Epithelial cell of proximal tubule (primary cell): Measurements from ENCODE around the gene C17orf75. TPM values are rescaled to one million over a fixed set of nuclear protein-coding genes. Genes with fewer than 3 reads are reported as not detected.
A peak's percentile ranks its signal among the peaks of the same experiment; 100 is the strongest.
"Not testable (repeated sequence)": the region's sequence is repeated elsewhere in the genome, so short reads cannot be mapped to it uniquely, and the experiment has no call there.

ENCODE experiments used
- DNase-seq: peaks from one replicate; pipeline ENCODE4 v3.0.0-alpha.2; 2011; ENCODE audit warnings: low read depth
- H3K4me3 ChIP-seq: 2 replicates; pipeline ENCODE4 v1.5.1; 2011; ENCODE audit warnings: low read depth, mild to moderate bottlenecking, low read length
- total RNA-seq: library from RNA; depleted of rRNA; stranded (reverse); fragments of >200 nt; gene quantifications from 2 replicates; pipeline ENCODE4 v1.2.3, GENCODE V29; 2015
- TF ChIP-seq, protein P1 (sequence below): conservative IDR thresholded peaks from 2 replicates; pipeline ENCODE4 v1.5.1; 2012; ENCODE audit warnings: low read depth, mild to moderate bottlenecking, low read length

Gene C17orf75
- total RNA-seq, 1 donor from 2014 or later = 22.1 TPM

- no peak for DNase-seq
- TF ChIP-seq, protein P1, sequence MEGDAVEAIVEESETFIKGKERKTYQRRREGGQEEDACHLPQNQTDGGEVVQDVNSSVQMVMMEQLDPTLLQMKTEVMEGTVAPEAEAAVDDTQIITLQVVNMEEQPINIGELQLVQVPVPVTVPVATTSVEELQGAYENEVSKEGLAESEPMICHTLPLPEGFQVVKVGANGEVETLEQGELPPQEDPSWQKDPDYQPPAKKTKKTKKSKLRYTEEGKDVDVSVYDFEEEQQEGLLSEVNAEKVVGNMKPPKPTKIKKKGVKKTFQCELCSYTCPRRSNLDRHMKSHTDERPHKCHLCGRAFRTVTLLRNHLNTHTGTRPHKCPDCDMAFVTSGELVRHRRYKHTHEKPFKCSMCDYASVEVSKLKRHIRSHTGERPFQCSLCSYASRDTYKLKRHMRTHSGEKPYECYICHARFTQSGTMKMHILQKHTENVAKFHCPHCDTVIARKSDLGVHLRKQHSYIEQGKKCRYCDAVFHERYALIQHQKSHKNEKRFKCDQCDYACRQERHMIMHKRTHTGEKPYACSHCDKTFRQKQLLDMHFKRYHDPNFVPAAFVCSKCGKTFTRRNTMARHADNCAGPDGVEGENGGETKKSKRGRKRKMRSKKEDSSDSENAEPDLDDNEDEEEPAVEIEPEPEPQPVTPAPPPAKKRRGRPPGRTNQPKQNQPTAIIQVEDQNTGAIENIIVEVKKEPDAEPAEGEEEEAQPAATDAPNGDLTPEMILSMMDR = no peak
- peak overlapping the region; percentile 17 for H3K4me3 ChIP-seq
Measured at GRCh38 chr17:32355649-32356377, 13.8 kb upstream of the C17orf75 start.

- not testable (repeated sequence) for DNase-seq
- H3K4me3 ChIP-seq = peak overlapping the region; percentile 67
Measured at GRCh38 chr17:32352734-32353133, 10.8 kb upstream of the C17orf75 start.

DNA sequence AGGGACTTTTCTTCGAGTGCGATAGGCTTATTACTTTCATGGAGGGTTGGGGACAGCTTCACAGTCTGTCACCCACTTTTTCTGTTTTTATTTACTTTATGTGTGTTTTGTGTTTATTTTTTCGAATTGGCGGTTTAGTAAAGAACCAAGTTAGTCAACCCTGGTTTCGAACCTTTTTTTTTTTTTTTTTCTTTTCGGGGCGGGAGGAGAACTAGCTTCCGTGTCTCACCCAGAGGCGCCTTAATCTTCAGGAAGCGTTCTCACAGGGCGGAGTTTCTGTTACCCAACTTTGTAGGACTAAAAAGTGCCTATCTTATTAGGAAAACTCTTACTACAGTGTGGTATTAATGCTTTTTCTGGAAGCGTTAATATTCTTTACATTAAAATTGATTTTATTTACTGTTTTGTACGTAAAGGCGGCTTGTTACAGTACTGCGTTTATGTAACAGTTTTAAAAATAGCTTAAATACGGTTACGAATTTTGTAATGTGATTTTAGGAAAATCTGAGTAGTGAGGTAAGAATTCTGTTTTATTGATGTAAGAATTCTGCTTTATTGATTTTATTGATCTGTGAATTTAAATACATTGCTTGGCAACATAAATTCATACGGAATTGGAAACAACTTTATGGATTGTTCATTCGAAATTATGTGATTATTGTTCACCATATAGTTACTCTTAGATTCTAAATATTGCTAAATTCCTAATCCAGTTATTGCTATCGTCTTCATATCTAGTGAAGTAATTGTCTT is 8.9 kb upstream of the C17orf75 start:
- peak overlapping the region; percentile 67 for H3K4me3 ChIP-seq
- TF ChIP-seq, protein P1 = no peak
- DNase-seq = no peak

- peak within 1 kb of the TSS; percentile 67 for H3K4me3 ChIP-seq
- TF ChIP-seq, protein P1 = no peak
- DNase-seq = peak; percentile 73
Measured at GRCh38 chr17:32349854-32350665, 8.1 kb upstream of the C17orf75 start, which contains the start of gene ZNF207. ZNF207 (plus strand) TSS chr17:32350157; CDS start chr17:32350286, 129 bp downstream.

GRCh38 chr17:32349503-32349853 is 7.5 kb upstream of the C17orf75 start:
- H3K4me3 ChIP-seq = peak overlapping the region; percentile 67
- TF ChIP-seq, protein P1 = no peak
- DNase-seq = no peak

DNA sequence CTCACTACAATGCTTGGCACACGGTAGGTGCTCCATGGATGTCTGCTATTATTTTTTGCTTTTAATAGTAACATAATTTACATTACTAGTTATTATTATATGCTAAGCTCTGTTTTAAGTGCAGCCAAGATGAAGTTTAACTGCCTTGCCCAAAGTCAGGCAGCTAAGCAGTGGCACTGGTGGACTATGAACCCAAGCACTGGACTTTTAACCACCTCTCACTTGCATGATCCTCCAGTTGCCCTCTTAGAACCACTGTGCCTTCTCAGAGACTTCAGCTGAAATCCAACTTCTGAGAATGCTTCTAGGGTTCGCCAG is 6.5 kb upstream of the C17orf75 start:
- peak overlapping the region; percentile 67 for H3K4me3 ChIP-seq
- no peak for DNase-seq
- TF ChIP-seq, protein P1 = no peak

- H3K4me3 ChIP-seq = no peak overlapping the region
- TF ChIP-seq, protein P1 = no peak
- no peak for DNase-seq
Measured at GRCh38 chr17:32345951-32346600, 4.1 kb upstream of the C17orf75 start.
